C4-2B (cell line): ENCODE data around the gene E2F8.
"Not testable (repeated sequence)": the region's sequence is repeated elsewhere in the genome, so short reads cannot be mapped to it uniquely, and the experiment has no call there.

Experiments
- CTCF ChIP-seq: fragments of 450-650 bp; conservative IDR thresholded peaks from 2 replicates; pipeline ENCODE4 v1.5.1; 2017; ENCODE audit warnings: mild to moderate bottlenecking
- ZFX ChIP-seq: fragments of 450-650 bp; IDR thresholded peaks from 2 replicates; pipeline ENCODE4 v1.6.1; 2017

GRCh38 chr11:19273219-19273618, 32.5 kb upstream of the E2F8 start:
- not testable (repeated sequence) for TF ChIP-seq CTCF, ZFX
